HS-5 (cell line): ENCODE data around the gene C6orf136.
A peak's percentile ranks its signal among the peaks of the same experiment; 100 is the strongest.
"Not testable (repeated sequence)": the region's sequence is repeated elsewhere in the genome, so short reads cannot be mapped to it uniquely, and the experiment has no call there.

ENCODE experiments used
- DNase-seq: peaks from one replicate; pipeline ENCODE4 v3.0.0-alpha.2; 2012; ENCODE audit warnings: low read depth

The C6orf136 gene

DNA sequence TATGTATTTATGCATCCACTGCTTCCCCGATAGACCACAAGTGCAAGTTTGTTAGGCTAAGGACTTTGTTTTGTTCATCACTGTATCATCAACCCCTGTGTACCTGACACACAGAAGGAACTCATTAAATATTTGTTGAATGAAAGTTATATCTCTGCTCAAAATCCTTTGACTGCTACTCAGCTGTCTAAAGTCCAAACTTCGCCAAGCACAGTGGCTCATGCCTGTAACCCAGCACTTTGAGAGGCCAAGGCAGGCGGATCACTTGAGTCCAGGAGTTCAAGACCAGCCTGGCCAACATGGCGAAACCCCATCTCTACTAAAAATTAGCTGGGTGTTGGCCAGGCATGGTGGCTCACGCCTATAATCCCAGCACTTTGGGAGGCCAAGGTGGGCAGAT lies 11.0 kb downstream of the C6orf136 start:
- not testable (repeated sequence) for DNase-seq

DNA sequence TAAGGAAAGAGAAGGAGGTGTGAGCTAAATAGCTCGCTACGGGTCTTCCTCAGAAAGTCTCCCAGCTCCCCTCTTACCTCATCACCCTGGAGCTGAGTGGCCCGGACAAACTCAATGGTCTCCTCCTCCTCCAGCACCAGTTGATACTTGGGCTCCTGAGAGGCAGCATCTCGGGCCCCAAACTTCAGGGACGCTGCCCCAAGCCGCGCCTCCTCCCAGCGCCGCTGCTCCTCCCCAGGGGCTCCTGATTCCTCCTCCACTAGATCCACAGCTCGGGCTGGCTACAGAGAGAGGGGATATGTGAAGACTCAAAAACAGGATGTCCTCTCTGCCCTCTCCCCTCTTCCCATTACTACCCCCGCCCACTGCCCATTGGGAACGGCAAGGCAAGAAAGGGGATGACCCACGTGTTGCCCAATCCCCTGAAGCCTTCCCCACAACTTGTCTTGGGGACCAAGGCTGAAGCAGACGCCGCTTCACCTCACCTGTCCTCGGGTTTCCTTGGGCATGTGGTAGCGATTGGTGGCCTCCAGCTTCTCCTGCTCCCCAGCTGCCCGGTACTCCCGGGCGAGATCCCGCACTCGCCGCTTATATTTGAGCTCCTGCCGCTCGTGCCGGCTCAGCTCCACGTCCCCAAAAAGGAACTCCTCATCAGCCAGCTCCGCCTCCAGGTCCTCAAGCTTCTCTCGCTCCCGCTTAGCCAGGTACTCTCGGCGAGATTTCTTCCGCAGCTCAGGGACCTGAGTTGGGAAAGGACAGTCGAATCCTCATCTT lies 18.2 kb downstream of the C6orf136 start:
- DNase-seq = no peak

DNA sequence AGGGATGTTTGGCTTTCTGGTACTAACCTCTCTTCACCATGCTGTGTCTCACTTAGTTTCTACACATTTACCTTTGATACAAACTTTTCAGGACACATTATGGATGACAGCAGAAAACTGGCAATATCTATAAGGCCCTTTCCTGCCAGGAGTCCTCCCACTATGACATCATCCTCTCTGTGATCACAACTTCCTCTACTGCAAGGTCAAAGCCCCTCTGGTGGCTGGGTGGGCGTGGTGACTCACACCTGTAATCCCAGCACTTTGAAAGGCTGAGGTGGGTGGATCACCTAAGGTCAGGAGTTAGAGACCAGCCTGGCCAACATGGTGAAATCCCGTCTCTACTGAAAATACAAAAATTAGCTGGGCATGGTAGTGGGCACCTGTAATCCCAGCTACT lies 19.4 kb downstream of the C6orf136 start:
- not testable (repeated sequence) for DNase-seq

DNA sequence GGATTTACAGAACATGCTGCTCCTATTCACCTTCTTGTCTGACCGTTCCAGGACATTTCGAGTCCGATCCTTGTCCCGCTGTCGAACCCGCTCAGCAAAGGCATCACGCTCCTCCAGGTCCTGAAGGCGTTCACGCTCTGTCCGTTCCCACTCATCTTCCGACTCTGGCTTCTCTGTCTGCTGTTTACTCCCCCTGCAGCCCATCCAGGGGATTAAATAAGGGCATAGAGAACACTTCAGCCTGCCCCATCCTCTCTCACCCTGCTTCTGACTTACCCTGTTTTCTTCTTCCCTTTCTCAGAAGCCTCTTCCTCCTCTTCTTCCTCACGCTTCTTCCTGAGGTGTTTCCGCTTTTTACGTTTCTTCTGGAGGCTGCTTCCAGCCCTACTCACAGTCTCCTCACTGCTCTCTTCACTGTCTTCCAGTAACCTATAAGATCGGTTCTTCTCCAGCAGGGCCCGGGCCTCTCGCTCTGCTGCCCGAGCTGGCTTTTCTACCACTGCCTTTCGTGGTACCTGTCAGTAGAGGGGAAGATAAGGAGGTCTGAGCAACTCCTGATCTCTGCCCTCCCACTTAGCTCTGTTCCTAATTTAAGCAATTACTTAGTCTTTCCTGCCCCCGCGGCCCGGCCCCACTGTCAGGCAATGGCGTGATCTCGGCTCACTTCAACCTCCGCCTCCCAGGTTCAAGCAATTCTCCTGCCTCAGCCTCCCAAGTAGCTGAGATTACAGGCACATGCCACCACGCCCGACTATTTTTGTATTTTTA lies 24.0 kb downstream of the C6orf136 start:
- DNase-seq = no peak

- peak; percentile 97 for DNase-seq
These were observed 25.7 kb downstream of the C6orf136 start, which contains the start of gene DHX16 for GRCh38 chr6:30672445-30673253. Gene DHX16, minus strand, starts transcription at chr6:30673006. Its CDS starts 165 bp downstream, at chr6:30672841.

DNA sequence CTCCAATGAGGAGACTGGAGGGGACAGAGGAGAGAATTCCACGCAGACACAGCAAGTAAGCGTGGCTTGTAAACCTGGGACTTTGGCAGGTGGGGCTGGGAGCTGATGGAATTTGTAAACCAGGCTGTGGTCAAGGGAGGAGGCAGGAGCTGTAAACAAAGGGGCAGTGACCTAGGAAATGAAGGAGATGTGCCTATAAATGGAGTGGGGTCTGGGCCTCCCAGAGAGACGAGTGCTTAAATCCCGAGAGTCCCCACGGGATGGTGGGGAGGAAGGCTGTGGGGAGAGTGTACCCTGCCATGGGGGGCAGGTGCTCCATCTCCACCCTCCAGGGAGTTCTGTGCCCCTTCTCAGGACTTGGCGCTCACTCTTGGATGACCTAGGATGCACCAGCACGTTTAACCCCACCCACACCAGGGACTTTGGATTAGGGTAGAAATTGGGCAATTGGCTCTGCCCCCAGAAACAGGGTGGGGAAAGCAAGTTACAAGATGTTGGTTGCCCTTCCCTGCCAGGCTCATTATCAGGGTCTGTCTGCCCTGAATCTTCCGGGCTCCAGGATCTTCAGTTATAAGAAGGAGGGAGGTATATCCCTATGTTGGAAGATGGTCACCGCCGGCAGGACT lies 29.8 kb downstream of the C6orf136 start:
- DNase-seq = no peak

DNA sequence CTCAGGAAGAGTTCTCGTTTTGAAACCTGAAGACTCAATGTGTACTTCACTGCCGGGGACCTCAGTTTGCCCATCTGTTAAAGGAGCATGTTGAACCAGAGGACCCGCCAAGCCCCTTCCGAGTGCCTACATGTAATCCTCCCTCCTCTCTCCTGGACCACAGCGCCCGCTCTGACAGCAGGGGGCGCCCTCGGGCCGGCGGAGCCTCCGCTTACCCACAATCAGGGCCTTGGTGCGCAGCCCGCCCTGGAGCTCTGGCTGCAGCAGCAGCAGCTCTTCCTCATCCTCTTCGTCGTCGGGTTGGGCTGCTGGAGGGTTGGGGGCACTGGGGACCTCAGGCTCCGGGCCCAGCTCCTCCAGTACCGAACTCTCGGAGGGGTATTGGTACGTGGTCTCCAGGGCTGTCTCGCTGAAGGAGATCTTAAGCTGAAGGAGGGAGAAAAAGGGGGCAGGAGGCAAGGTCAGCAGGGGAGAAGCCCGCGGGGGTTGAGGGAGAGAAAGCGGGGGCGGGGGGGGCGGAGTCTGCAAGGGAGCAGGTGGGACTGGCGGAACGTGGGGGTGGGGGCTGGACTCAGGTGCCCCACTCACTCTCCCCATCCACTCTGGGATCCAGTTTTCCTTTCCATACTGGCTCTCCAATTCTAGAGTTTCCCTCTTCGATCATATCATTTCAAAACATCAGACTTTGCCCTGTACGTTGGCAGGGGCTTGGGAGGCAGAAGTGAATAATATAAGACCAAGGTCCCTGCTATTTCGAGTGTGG lies 32.2 kb downstream of the C6orf136 start:
- DNase-seq = no peak

DNA sequence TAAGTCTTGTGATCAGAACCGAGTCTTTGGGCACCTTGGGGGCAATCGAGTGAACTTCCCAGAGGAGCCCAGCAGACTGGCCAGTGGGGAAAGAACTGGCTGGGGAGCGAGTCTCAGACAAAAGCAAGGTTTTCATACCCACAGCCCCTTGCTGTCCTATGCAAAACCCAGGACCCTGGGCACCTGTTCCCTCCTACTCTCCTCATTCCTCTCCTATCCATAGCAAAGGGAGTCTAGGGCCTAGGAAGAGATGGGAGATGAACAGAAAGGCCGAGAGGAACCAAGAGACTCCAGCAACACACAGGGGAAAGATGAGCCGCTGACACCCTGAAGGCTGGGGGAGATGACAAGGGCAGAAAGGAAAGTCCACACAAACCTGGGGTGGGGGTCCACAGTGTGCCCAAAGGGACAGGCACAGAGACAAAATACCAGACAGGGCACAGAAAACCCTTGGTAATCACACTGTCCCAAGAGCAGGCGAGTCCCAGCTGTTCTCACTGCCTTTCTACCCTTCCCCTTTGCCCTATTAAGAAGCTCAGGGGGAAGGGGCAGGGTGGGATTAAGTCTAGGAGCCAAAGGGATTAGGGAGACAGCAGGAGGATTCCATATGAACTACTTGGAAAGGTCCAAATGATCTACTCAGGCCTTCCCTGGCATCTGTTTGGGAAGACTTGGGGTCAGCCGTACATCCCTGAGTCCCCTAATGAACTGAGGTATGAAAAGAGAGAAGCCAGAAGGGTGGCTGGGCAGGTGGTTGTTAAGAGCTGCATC lies 33.0 kb downstream of the C6orf136 start:
- no peak for DNase-seq

- no peak for DNase-seq
These were observed 34.8 kb downstream of the C6orf136 start for GRCh38 chr6:30681766-30682142.

DNA sequence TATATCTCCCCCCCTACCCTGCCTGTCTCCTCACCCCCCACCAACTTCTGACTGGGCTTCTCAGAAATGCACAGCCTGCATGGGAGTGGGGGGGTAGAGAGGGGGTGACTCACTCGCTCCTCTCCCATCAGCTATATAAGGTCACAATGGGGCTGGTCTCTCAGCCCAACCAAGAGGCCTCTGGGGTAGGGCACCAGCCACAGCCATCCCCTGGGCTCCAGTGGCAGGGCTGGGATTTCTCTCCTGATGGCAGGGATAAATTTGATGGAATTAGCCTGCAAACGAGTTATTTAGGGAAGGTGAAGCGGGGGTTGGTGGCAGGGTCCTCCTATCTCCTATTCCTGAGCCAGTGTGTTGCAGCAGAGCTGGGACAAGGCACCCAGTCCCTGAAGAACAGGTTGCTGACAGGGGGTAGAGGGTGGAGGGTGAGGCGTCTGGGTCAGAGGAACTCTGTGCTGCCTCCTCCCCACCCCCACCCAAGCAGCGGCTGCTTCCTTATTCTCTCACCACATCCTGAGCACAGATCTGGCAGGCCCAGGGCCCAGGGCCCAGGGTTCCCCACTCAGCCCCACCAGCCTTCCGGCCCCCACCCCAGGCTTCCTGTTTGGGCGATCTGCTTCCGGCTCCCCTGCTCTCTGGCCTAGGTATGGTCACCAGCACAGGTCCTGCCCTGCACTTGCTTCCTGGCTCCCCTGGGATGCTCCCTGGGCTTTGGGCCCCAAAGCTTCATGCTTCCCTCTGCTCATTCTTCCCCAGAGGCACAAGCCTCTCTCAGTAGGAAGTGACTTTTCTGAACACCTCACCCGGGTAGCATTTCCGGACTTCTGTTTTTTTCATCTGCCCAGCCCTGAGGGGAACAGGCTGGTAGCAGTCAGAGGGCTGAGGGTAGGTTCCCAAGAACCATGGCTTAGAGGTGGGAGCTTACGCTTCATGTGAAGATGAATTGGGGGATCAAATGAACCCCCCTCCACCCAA lies 35.5 kb downstream of the C6orf136 start:
- peak; percentile 81 for DNase-seq

GRCh38 chr6:30683183-30683979 lies 36.4 kb downstream of the C6orf136 start:
- no peak for DNase-seq

- DNase-seq = no peak
These were observed 37.0 kb downstream of the C6orf136 start for GRCh38 chr6:30683980-30684338.

- DNase-seq = no peak
These were observed 37.6 kb downstream of the C6orf136 start for GRCh38 chr6:30684386-30685156.

DNA sequence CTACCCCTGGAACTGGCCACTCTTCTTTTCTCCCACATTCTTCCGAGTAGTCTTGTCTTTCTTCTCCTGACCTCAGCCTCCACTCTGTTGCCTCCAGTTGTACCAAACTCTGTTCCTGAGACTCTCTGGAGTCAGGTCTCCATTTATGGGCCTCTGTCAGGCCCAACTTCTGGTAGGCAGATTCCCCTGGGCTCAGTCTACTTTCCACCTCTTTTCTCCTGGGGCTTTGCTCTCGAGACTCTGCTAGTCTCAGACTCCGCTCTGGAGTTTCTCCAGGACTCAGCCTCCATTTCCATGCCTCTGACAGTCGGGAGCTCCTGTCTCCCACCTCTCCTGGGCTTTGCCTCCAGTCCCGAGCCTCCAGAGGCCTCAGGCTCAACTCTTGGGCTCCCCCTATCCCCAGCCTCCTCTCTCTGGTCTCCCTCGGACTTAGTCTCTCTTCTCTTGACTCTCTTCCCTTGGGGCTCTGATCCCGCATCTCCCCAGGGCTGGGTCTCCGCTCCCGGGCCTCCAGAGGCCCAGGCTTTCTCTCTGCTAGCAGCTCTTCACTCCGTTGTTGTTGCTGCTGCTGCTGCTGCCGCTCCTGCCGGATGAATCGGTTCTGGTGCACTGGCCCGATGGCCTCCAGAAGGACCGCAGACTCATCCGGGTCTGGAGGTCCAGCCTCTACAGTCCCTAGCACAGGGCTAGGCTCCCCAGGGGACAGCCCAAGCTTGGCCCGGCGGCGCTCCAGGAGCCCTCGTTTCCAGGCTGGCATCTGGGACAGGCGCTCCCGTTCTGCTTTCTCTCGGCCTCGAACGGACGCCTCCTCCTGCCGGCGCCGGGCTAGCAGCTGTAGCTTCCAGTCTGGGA lies 38.5 kb downstream of the C6orf136 start:
- no peak for DNase-seq

DNA sequence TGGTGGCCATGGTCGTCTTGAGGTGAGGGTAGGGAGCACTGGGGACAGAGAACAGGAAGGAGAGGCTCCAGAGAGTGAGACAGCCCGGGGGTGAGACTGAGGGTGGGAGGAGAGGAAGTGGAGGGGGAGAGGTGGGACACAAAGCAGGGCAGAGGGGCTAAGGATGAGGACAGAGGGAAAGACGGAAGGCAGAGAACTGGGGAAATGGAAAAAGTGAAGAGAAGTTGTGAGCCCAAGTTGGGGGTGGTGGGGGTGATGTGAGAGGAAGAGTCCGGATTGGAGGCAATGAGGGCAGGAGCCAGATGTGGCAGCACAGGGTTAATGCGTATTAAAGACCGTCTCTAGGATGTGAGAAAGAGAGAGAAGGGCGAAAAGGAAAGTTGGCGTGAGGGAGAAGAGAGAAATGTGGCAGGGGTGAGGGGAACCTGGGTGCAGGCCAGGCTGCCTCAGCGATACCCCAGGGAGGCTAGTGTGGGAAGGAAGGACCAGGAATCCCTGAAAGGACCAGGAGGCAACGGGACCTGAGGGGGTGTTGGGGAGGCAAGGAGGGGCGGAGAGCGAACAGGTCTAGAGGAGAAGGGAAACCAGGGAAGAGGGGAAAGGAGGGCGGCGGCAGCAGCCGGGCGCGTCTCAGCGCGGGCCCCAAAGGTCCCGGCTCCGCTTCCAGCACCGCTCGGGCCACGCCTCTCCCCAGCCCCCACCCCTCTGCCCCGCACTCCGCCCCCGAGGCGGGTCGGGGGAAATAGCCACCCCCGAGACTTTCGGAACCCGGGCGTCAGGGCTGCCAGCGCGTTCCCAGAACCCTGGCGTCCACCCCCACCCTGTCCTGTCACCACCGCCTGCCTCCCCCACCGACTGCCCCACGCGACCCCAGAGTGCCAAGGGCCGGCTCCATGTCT lies 39.3 kb downstream of the C6orf136 start, which contains the start of gene PPP1R18:
TSS of gene PPP1R18 (minus strand) at position 637 of the 899 bp plus-strand sequence. CDS start at position 10, 627 bp downstream.
- DNase-seq = no peak
